GM18508 (cell line): ENCODE data around the gene P2RX4.
"Not testable (repeated sequence)": the region's sequence is repeated elsewhere in the genome, so short reads cannot be mapped to it uniquely, and the experiment has no call there.

Experiments
- ATAC-seq: cut with Tn5 transposase; IDR thresholded peaks from one replicate; pipeline ENCODE4 v1.9.1; 2021; ENCODE audit warnings: moderate number of reproducible peaks; ENCODE audit not compliant: insufficient read depth, unreplicated experiment

P2RX4 gene

GRCh38 chr12:121264135-121264534 lies 54.2 kb downstream of the P2RX4 start:
- no peak for ATAC-seq

- no peak for ATAC-seq
Measured at GRCh38 chr12:121264951-121265515, 55.1 kb downstream of the P2RX4 start.

DNA sequence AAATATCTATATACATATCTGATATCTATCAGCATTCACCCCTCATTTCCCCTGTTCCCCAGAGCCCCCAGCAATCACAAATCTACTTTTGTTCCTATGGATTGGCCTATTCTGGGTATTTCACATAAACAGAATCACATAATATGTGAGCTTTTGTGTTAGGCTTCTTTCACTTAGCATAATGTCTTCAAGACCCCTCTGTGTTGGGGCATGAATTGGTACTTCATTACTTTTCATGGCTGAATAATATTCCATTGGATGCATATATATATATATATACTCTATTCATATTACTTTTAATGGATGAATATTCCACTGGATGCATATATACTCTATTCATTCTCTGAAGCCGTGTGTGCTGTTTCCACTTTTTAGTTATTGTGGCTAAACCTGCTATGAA lies 57.9 kb downstream of the P2RX4 start:
- no peak for ATAC-seq

- ATAC-seq, result no peak
Measured at GRCh38 chr12:121273364-121273896, 63.5 kb downstream of the P2RX4 start.

- no peak for ATAC-seq
Measured at GRCh38 chr12:121274036-121274763, 64.3 kb downstream of the P2RX4 start.

GRCh38 chr12:121277374-121277759 lies 67.4 kb downstream of the P2RX4 start:
- no peak for ATAC-seq

DNA sequence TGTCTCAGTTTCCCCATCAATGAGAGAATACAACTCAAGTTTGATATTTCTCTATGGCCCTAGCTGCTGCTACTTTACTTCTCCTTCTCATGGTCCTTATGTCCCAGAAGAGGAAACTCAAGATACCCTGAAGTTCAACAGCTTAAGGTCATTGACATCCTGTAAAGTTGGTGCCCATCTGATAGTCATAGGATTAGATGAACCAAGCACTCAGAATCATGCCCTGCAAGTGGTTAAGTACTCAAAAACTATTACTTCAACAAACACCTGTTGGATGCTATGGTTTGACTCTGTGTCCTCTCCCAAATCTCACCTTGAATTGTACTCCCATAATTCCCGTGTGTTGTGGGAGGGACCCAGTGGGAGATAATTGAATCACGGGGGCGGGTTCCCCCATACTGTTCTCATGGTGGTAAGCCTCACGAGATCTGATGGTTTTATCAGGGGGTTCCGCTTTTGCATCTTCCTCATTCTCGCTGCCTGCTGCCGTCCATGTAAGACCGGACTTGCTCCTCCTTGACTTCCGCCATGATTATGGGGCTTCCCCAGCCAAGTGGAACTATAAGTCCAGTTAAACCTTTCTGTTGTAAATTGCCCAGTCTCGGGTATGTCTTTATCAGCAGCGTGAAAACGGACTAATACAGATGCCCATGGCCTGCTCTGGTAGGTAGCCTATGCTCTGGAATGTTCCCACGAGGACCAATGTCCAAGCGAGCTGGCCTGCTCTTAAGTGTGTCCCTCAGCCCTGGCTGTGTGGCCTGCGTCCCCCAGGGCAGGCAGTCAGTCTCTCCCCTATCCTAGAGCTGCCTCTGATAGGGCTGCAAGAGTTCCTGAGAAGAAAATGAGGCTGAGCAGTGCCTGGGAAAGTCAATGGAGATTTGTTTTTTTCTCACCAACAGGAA lies 68.5 kb downstream of the P2RX4 start:
- ATAC-seq, result no peak

GRCh38 chr12:121279071-121279375 lies 69.1 kb downstream of the P2RX4 start:
- no peak for ATAC-seq

GRCh38 chr12:121279507-121279915 lies 69.6 kb downstream of the P2RX4 start:
- no peak for ATAC-seq

DNA sequence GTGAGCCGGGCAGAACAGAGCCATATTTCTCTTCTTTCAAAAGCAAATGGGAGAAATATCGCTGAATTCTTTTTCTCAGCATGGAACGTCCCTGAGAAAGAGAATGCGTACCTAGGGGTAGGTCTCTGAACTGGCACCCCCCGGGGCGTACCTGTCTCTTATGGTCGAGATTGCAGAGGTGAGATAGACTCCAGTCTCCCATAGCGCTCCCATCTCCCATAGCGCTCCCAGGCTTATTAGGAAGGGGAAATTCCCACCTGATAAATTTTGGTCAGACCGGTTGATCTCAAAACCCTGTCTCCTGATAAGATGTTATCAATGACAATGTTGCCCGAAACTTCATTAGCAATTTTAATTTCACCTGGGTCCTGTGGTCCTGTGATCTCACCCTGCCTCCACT lies 70.6 kb downstream of the P2RX4 start:
- ATAC-seq, result not testable (repeated sequence)

DNA sequence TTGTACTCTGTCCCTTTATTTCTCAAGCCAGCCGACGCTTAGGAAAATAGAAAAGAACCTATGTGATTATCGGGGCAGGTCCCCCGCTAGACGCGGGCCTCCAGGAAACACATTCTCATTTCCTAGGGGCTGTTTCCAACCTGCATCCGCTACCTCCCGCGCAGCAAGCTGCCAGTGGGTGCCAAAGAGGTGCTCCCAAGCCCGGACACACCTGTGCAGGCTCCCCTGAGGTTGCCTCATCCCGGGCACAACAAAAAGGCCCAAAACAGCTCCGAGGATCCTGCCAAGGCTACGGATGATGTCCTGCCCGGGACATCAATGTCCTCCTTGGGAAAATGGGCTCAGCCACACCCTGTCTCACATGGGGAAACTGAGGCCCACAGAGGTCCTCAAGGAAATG lies 71.2 kb downstream of the P2RX4 start:
- ATAC-seq, result not testable (repeated sequence)

DNA sequence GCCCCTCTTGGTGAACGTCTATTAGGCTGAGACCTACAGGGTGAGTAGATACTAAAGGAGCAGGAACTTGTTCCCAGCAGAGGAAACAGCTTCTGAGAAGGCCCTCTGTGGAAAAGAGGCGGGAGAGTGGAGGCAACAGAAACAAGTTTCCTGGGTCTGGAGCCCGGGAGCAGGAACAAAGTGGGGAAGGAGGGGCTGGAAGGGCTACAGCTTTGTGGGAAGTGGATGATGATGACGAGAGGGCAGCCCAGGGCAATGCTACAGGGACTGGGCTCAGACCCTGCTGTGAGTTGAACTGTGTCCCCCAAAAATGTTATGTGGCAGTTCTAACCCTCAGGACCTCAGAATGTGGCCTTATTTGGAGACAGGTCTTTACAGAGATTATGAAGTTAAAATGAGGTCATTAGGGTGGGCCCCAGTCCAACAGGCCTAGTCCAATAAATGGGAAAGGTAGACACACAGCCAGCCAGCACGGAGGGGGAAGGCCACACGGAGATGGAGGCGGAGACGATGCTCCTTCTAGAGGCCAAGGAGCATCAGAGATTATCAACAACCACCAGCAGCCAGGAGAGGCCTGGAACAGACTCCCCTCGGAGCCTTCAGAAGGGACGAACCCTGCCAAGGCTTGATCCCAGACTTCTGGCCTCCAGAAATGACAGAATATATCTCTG lies 72.3 kb downstream of the P2RX4 start:
- no peak for ATAC-seq

GRCh38 chr12:121282910-121283309 lies 73.0 kb downstream of the P2RX4 start:
- not testable (repeated sequence) for ATAC-seq

GRCh38 chr12:121283388-121283787 lies 73.5 kb downstream of the P2RX4 start:
- no peak for ATAC-seq
